Measurements from ENCODE around the gene CELA2B. TPM values are rescaled to one million over a fixed set of nuclear protein-coding genes. Genes with fewer than 3 reads are reported as not detected.
"Not testable (repeated sequence)": the region's sequence is repeated elsewhere in the genome, so short reads cannot be mapped to it uniquely, and the experiment has no call there.

Gene CELA2B
- total and polyA plus RNA-seq, 9 of the 15 experiments (the other 6 are each of a cell fraction or from before 2014, with no cell fraction given): 0.25 to 2.1 (median 0.38) TPM; not detected in 5

- peak overlapping the region; percentile 43; the same call in 1 of the 3 replicates for H3K27ac ChIP-seq (ENCODE audit: extremely low read depth, low read depth, low read length)
- H2AFZ ChIP-seq (ENCODE audit: low read depth, low read length); H3K9me1 ChIP-seq (ENCODE audit: control insufficient read depth, insufficient read depth, low read length); BruUV-seq (replicated peaks); DNase-seq (ENCODE audit: extremely low read depth in 1 of 4, low spot score in 3 of 4); CTCF ChIA-PET (ENCODE audit: low intra/inter-chr PET ratio); H3K9me3 ChIP-seq (replicated peaks; ENCODE audit: control insufficient read depth, insufficient read depth, low read depth, low read length); ATAC-seq; H3K27me3 ChIP-seq (ENCODE audit: control insufficient read depth in 2 of 2, insufficient read depth in 2 of 2, low read length in 2 of 2); FAIRE-seq; in situ Hi-C loops (cut with MboI); H4K20me1 ChIP-seq (replicated peaks; ENCODE audit: control insufficient read depth, insufficient read depth, low read length); H3K4me2 ChIP-seq (ENCODE audit: insufficient read depth, low read length); H3K4me3 ChIP-seq; TF ChIP-seq TOE1 (CRISPR knock-in tag; IDR thresholded peaks at IDR 0.05; ENCODE audit: borderline replicate concordance, low read depth): not testable (repeated sequence)
- intact Hi-C loops (cut with micrococcal nuclease): loop anchor here (10.0 kb wide), 1 partner anchor 313 kb away; no protein-coding TSS in a partner anchor
- peaks cover 38% of the 10 kb centered on the region for H3K79me2 ChIP-seq (ENCODE audit: control insufficient read depth, insufficient read depth, low read length)
- POLR2A ChIA-PET: interaction anchor here (0.6 kb wide), 1 partner anchor 165 kb away, joined by 3 read pairs; no protein-coding TSS in a partner anchor
- WGBS (ENCODE audit: insufficient coverage, low coverage, missing lambda C conversion rate): 73% methylated on average over 15 of the region's 17 CpGs
- H3K36me3 ChIP-seq (ENCODE audit: control insufficient read depth, insufficient read depth, low read length): peaks cover 27% of the 10 kb centered on the region
- peaks cover 8 to 36% of the 10 kb centered on the region in 2 experiments for H3K4me1 ChIP-seq (replicated peaks in 1 of 2; ENCODE audit: control insufficient read depth in 2 of 2, insufficient read depth in 2 of 2, low read length in 2 of 2)
- TF ChIP-seq BHLHE40 (IDR thresholded peaks at IDR 0.05; ENCODE audit: low read length) (0 out of 2 replicates have a peak, but pooled peaks have one; percentile 27), TOE1 (IDR thresholded peaks at IDR 0.05; ENCODE audit: borderline replicate concordance) (peak; percentile 95), USF2 (CRISPR knock-in tag; IDR thresholded peaks at IDR 0.05) (0 out of 2 replicates have a peak, but pooled peaks have one; percentile 35), USF1 (CRISPR knock-in tag; IDR thresholded peaks at IDR 0.05) (peak; percentile 77), CBFA2T2 (conservative IDR thresholded peaks at IDR 0.05) (peak; percentile 73), ZNF316 (IDR thresholded peaks at IDR 0.05) (peak; percentile 35; the same call in 1 of the 2 replicates), RAD51 (IDR thresholded peaks at IDR 0.05; ENCODE audit: borderline replicate concordance, low read depth) (peak; percentile 94), TFE3 (CRISPR knock-in tag; IDR thresholded peaks at IDR 0.05) (peak; percentile 92)
- peak overlapping the region in 1 of 2 experiments; percentile 36; a peak in 1 of 4 replicates for H3K9ac ChIP-seq (ENCODE audit: insufficient read depth in 1 of 2, low read depth in 2 of 2, low read length in 2 of 2)
These were observed 45.5 kb downstream of the CELA2B start for GRCh38 chr1:15521206-15521906.
